Measurements from ENCODE around the gene CRACDL.
"Not testable (repeated sequence)": the region's sequence is repeated elsewhere in the genome, so short reads cannot be mapped to it uniquely, and the experiment has no call there.

The CRACDL gene

GRCh38 chr2:98884658-98885057, 51.4 kb downstream of the CRACDL start:
- DNase-seq (ENCODE audit: low read depth in 1 of 2, low spot score in 1 of 2): no peak

GRCh38 chr2:98883780-98884211, 52.2 kb downstream of the CRACDL start:
- no peak for DNase-seq (ENCODE audit: low read depth in 1 of 2, low spot score in 1 of 2)

- no peak for DNase-seq (ENCODE audit: low read depth in 1 of 2, low spot score in 1 of 2)
These were observed 52.9 kb downstream of the CRACDL start for GRCh38 chr2:98882971-98883779.

GRCh38 chr2:98882368-98882767, 53.7 kb downstream of the CRACDL start:
- DNase-seq (ENCODE audit: low read depth in 1 of 2, low spot score in 1 of 2): no peak

GRCh38 chr2:98881153-98881650, 54.8 kb downstream of the CRACDL start:
- no peak for DNase-seq (ENCODE audit: low read depth in 1 of 2, low spot score in 1 of 2)

- no peak for DNase-seq (ENCODE audit: low read depth in 1 of 2, low spot score in 1 of 2)
These were observed 55.5 kb downstream of the CRACDL start for GRCh38 chr2:98880266-98881152.

GRCh38 chr2:98877658-98878057, 58.4 kb downstream of the CRACDL start:
- not testable (repeated sequence) for DNase-seq (ENCODE audit: low read depth in 1 of 2, low spot score in 1 of 2)

- DNase-seq (ENCODE audit: low read depth in 1 of 2, low spot score in 1 of 2): no peak
These were observed 59.3 kb downstream of the CRACDL start for GRCh38 chr2:98876741-98877140.

- DNase-seq (ENCODE audit: low read depth in 1 of 2, low spot score in 1 of 2): no peak
These were observed 60.3 kb downstream of the CRACDL start for GRCh38 chr2:98875746-98876145.

- DNase-seq (ENCODE audit: low read depth in 1 of 2, low spot score in 1 of 2): no peak
These were observed 60.8 kb downstream of the CRACDL start for GRCh38 chr2:98875081-98875728.

GRCh38 chr2:98874186-98874689, 61.8 kb downstream of the CRACDL start:
- no peak for DNase-seq (ENCODE audit: low read depth in 1 of 2, low spot score in 1 of 2)

GRCh38 chr2:98872526-98872925, 63.5 kb downstream of the CRACDL start:
- DNase-seq (ENCODE audit: low read depth in 1 of 2, low spot score in 1 of 2): no peak

- no peak for DNase-seq (ENCODE audit: low read depth in 1 of 2, low spot score in 1 of 2)
These were observed 64.5 kb downstream of the CRACDL start for GRCh38 chr2:98871506-98871905.

GRCh38 chr2:98870516-98871158, 65.4 kb downstream of the CRACDL start:
- DNase-seq (ENCODE audit: low read depth in 1 of 2, low spot score in 1 of 2): no peak

GRCh38 chr2:98869870-98870269, 66.2 kb downstream of the CRACDL start:
- no peak for DNase-seq (ENCODE audit: low read depth in 1 of 2, low spot score in 1 of 2)

- DNase-seq (ENCODE audit: low read depth in 1 of 2, low spot score in 1 of 2): no peak
These were observed 66.8 kb downstream of the CRACDL start for GRCh38 chr2:98869272-98869641.

- no peak for DNase-seq (ENCODE audit: low read depth in 1 of 2, low spot score in 1 of 2)
These were observed 67.3 kb downstream of the CRACDL start for GRCh38 chr2:98868548-98869271.

- DNase-seq (ENCODE audit: low read depth in 1 of 2, low spot score in 1 of 2): no peak
These were observed 68.3 kb downstream of the CRACDL start for GRCh38 chr2:98867539-98868309.

GRCh38 chr2:98866033-98866432, 70.0 kb downstream of the CRACDL start:
- DNase-seq (ENCODE audit: low read depth in 1 of 2, low spot score in 1 of 2): no peak

Data from stimulated activated CD4-positive, alpha-beta T cell treated with anti-CD3 and anti-CD28 coated beads, Interleukin-15, amount 100 ng/mL, for 1 hour (primary cell).